GM12878 (cell line): ENCODE data around the gene SSUH2. TPM values are rescaled to one million over a fixed set of nuclear protein-coding genes. Genes with fewer than 3 reads are reported as not detected.

Experiments
- ATAC-seq: fragments of 200-7000 bp; cut with Tn5 transposase; 3 replicates; pipeline ENCODE4 v1.9.1; 2020; ENCODE audit warnings: mild to moderate bottlenecking, moderate library complexity
- BruUV-seq: library from RNA; stranded (reverse); fragments of 400-500 nt; replicated peaks from 2 replicates; lab custom pipeline; 2021; lab: Mats Ljungman, UMichigan
- CTCF ChIA-PET: fragments of 300-600 bp; sonication (Branson Sonifier 250); formaldehyde crosslinking; extraction: SDS; loops from one replicate; lab custom pipeline; 2021; ENCODE audit warnings: inconsistent platforms; lab: Yijun Ruan, JAX
- POLR2A ChIA-PET: fragments of 350-600 bp; formaldehyde crosslinking; extraction: SDS; loops from one replicate; lab custom pipeline; 2021; ENCODE audit warnings: inconsistent platforms; lab: Charles Lee
- RAD21 ChIA-PET: fragments of 300-600 bp; sonication (Branson Sonifier 250); formaldehyde crosslinking; loops from one replicate; lab custom pipeline; 2023; ENCODE audit warnings: antibody characterized with exemption; ENCODE audit not compliant: unreplicated experiment; lab: Charles Lee
- SMC1A ChIA-PET: fragments of 300-600 bp; sonication (Branson Sonifier 250); formaldehyde crosslinking; loops from one replicate; lab custom pipeline; 2023; ENCODE audit not compliant: unreplicated experiment, uncharacterized antibody; lab: Charles Lee
- DNase-seq: peaks from one replicate; pipeline ENCODE4 v3.0.0-alpha.2; 2011; ENCODE audit warnings: low read depth, low spot score
- FAIRE-seq: peaks from 3 replicates; lab custom pipeline; 2011; peaks lifted over from hg19 to GRCh38; lab: Jason Lieb, UNC
- H2AFZ ChIP-seq: 2 replicates; pipeline ENCODE4 v1.6.0; 2011; ENCODE audit warnings: low read depth, low read length, control low read depth; ENCODE audit not compliant: control insufficient read depth
- H3K27ac ChIP-seq: 2 replicates; pipeline ENCODE4 v1.5.1; 2011; ENCODE audit warnings: control low read depth; ENCODE audit not compliant: control insufficient read depth, insufficient read depth
- H3K27me3 ChIP-seq, 2 experiments: replicated peaks in 1 of 2; 2 replicates each; pipeline versions ENCODE4 v1.6.0 to v1.6.1; 2011; ENCODE audit warnings: low read length in 1 of 2; ENCODE audit not compliant: control insufficient read depth in 2 of 2, insufficient read depth in 2 of 2
- H3K36me3 ChIP-seq, 2 experiments: 2 replicates each; pipeline ENCODE4 v1.5.1; 2011; ENCODE audit warnings: low read length in 1 of 2; ENCODE audit not compliant: control insufficient read depth in 2 of 2, insufficient read depth in 2 of 2
- H3K4me1 ChIP-seq: 2 replicates; pipeline ENCODE4 v1.6.1; 2011; ENCODE audit warnings: mild to moderate bottlenecking, low read length, moderate library complexity, mixed read lengths; ENCODE audit not compliant: control insufficient read depth, insufficient read depth
- H3K4me2 ChIP-seq: 2 replicates; pipeline ENCODE4 v1.6.0; 2011; ENCODE audit warnings: control low read depth; ENCODE audit not compliant: control insufficient read depth, insufficient read depth
- H3K4me3 ChIP-seq: fragments of 200-600 bp; sonication (generic); 2 replicates; pipeline ENCODE4 v1.5.1; 2016
- H3K79me2 ChIP-seq: 2 replicates; pipeline ENCODE4 v1.6.0; 2011; ENCODE audit warnings: low read length; ENCODE audit not compliant: control insufficient read depth, insufficient read depth
- H3K9ac ChIP-seq: 2 replicates; pipeline ENCODE4 v1.8.0; 2011; ENCODE audit warnings: low read length, control low read depth, mixed read lengths; ENCODE audit not compliant: control insufficient read depth, insufficient read depth
- H3K9me3 ChIP-seq: replicated peaks from 3 replicates; pipeline ENCODE4 v1.5.1; 2011; ENCODE audit warnings: mild to moderate bottlenecking, low read length; ENCODE audit not compliant: control insufficient read depth, insufficient read depth
- H4K20me1 ChIP-seq: 2 replicates; pipeline ENCODE4 v1.6.0; 2011; ENCODE audit not compliant: control insufficient read depth, insufficient read depth
- ASH2L ChIP-seq: fragments of 300-600, 200-600 bp; sonication (generic); IDR thresholded peaks from 2 replicates; pipeline ENCODE4 v1.6.1; 2017; ENCODE audit warnings: low read depth, mild to moderate bottlenecking, borderline replicate concordance
- CBX5 ChIP-seq: sonication (generic); IDR thresholded peaks from 2 replicates; pipeline ENCODE4 v1.6.1; 2016; ENCODE audit warnings: low read depth, moderate library complexity, mild to moderate bottlenecking, inconsistent platforms
- CREB1 ChIP-seq: IDR thresholded peaks from 2 replicates; pipeline ENCODE4 v1.6.1; 2012; ENCODE audit warnings: low read depth, mild to moderate bottlenecking, inconsistent platforms
- EZH2 ChIP-seq: IDR thresholded peaks from 2 replicates; pipeline ENCODE4 v1.6.1; 2012; ENCODE audit warnings: low read depth, mild to moderate bottlenecking, control low read depth, inconsistent platforms, low read length, borderline replicate concordance; ENCODE audit not compliant: control insufficient read depth
- HDAC2 ChIP-seq: fragments of 200-600 bp; sonication (generic); IDR thresholded peaks from 2 replicates; pipeline ENCODE4 v1.6.1; 2017
- NBN ChIP-seq: fragments of 450-650 bp; IDR thresholded peaks from 2 replicates; pipeline ENCODE4 v1.6.1; 2016
- PAX8 ChIP-seq: fragments of 450-650 bp; IDR thresholded peaks from 2 replicates; pipeline ENCODE4 v1.6.1; 2017; ENCODE audit warnings: mild to moderate bottlenecking, moderate library complexity
- STAT1 ChIP-seq: fragments of 450-650 bp; conservative IDR thresholded peaks from 2 replicates; pipeline ENCODE4 v1.6.1; 2014; ENCODE audit warnings: antibody characterized with exemption, mild to moderate bottlenecking
- TARDBP ChIP-seq: IDR thresholded peaks from 2 replicates; pipeline ENCODE4 v1.6.1; 2016; ENCODE audit warnings: borderline replicate concordance
- TBL1XR1 ChIP-seq: IDR thresholded peaks from 2 replicates; pipeline ENCODE4 v1.6.1; 2012; ENCODE audit warnings: low read depth, low read length, improper control_type of control experiment
- WGBS: methylation state at CpG from one replicate; pipeline ENCODE4 v1.1.6; 2016; ENCODE audit warnings: low lambda C conversion rate; ENCODE audit not compliant: insufficient replicate concordance, insufficient coverage; ENCODE audit errors: missing lambda C conversion rate; 5-methylcytosine and 5-hydroxymethylcytosine counted together
- in situ Hi-C: fragments of 300-500 bp; cut with MboI; formaldehyde crosslinking; loops from 9 replicates; pipeline ENCODE4 v1.14.3; 2018; ENCODE audit warnings: mixed read lengths
- intact Hi-C: fragments of 100-400 bp; cut with micrococcal nuclease; formaldehyde crosslinking; loops from one replicate; pipeline ENCODE4 v1.14.2; 2022; ENCODE audit not compliant: unreplicated experiment
- polyA plus RNA-seq, 11 experiments: library from polyadenylated mRNA; depleted of rRNA in 4 of 11; unstranded in 6 of 11; stranded (reverse) in 5 of 11; fragments of >200 nt; fragmentation: Nextera tagmentation in 4 of 11; fragmentation: Illumina TruSeq in 1 of 11; extraction: Ambion mirVana in 4 of 11; extraction: Trizol in 1 of 11; gene quantifications; 1 replicate in 1 of 11; 2 replicates in 10 of 11; pipeline versions ENCODE4 v1.2.1 to v1.2.3, GENCODE V29; 2011 to 2016; ENCODE audit warnings: inconsistent platforms in 2 of 11, missing spikeins in 2 of 11, low read depth in 1 of 11
- total RNA-seq, 4 experiments: library from RNA; depleted of rRNA in 3 of 4; stranded (reverse); fragments of >200 nt in 3 of 4; fragmentation: Illumina TruSeq in 1 of 4; extraction: Trizol in 1 of 4; gene quantifications; 2 replicates each; pipeline versions ENCODE4 v1.2.1 to v1.2.3, GENCODE V29; 2013 to 2021
- TF ChIP-seq, protein P1 (sequence below): IDR thresholded peaks from 2 replicates; pipeline ENCODE4 v1.6.1; 2012; ENCODE audit warnings: low read depth, low read length, improper control_type of control experiment

The SSUH2 gene
- total and polyA plus RNA-seq, 10 of the 15 experiments (the other 5 are each of a cell fraction or from before 2014, with no cell fraction given), result 0.09 to 0.26 TPM; not detected in 8

DNA sequence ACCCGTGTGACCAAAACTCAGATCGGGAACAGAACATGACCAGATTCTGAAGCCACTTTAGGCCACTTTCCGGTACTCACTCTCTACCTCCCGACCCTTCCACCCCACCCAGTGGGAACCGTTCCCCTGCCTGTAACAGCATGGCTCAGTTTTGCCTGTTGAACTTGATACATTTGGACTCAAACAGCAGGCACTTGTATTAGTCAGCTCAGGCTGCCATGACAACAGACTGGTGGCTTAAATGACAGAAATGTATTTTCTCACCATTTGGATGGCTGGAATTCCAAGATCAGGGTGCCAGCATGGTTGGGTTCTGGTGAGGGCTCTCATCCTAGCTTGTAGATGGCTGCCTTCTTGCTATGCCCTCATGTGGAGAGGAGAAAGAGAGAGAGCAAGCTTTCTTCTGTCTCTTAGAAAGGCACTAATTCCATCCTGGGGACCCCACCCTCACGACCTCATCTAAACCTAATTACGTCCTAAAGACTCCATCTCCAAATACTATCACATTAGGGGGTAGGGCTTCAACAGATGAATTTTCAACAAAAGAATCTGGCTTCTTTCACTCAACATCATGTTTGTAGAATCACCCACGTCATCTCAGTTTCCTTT is 9.3 kb upstream of the SSUH2 start:
- DNase-seq, result no peak
- H3K9ac ChIP-seq, result no peak overlapping the region
- SMC1A ChIA-PET, result no interaction called here
- TF ChIP-seq NBN (no peak), HDAC2 (no peak), CBX5 (no peak), PAX8 (no peak), CREB1 (no peak), STAT1 (no peak), ASH2L (no peak), EZH2 (no peak), TARDBP (no peak), TBL1XR1 (no peak)
- TF ChIP-seq, protein P1, sequence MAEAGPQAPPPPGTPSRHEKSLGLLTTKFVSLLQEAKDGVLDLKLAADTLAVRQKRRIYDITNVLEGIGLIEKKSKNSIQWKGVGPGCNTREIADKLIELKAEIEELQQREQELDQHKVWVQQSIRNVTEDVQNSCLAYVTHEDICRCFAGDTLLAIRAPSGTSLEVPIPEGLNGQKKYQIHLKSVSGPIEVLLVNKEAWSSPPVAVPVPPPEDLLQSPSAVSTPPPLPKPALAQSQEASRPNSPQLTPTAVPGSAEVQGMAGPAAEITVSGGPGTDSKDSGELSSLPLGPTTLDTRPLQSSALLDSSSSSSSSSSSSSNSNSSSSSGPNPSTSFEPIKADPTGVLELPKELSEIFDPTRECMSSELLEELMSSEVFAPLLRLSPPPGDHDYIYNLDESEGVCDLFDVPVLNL, result no peak
- H2AFZ ChIP-seq, result no peak overlapping the region
- H4K20me1 ChIP-seq, result no peaks in the 10 kb centered on the region
- intact Hi-C loops, result no loop called here
- WGBS, result 32% methylated on average over 8 of the region's 8 CpGs
- no peak for FAIRE-seq
- no peak for ATAC-seq
- BruUV-seq, result no TSS peak
- H3K4me1 ChIP-seq, result peaks cover 8% of the 10 kb centered on the region
- POLR2A ChIA-PET, result no interaction called here
- H3K36me3 ChIP-seq, result no peaks in the 10 kb centered on the region
- H3K27ac ChIP-seq, result no peak overlapping the region
- CTCF ChIA-PET, result no interaction called here
- H3K27me3 ChIP-seq, result no peaks in the 10 kb centered on the region
- no peaks in the 10 kb centered on the region for H3K9me3 ChIP-seq
- no peak overlapping the region for H3K4me3 ChIP-seq
- in situ Hi-C loops, result no loop called here
- no peaks in the 10 kb centered on the region for H3K79me2 ChIP-seq
- H3K4me2 ChIP-seq, result no peak overlapping the region
- RAD21 ChIA-PET, result no interaction called here
